Measurements from ENCODE around the gene IGFL1. TPM values are rescaled to one million over a fixed set of nuclear protein-coding genes. Genes with fewer than 3 reads are reported as not detected.
"Not testable (repeated sequence)": the region's sequence is repeated elsewhere in the genome, so short reads cannot be mapped to it uniquely, and the experiment has no call there.

The IGFL1 gene
- total RNA-seq: 10 to 100 TPM in 3 of 4 donors, 1 to 10 TPM in 1; 2.9 to 46.0 (median 22.0) TPM

DNA sequence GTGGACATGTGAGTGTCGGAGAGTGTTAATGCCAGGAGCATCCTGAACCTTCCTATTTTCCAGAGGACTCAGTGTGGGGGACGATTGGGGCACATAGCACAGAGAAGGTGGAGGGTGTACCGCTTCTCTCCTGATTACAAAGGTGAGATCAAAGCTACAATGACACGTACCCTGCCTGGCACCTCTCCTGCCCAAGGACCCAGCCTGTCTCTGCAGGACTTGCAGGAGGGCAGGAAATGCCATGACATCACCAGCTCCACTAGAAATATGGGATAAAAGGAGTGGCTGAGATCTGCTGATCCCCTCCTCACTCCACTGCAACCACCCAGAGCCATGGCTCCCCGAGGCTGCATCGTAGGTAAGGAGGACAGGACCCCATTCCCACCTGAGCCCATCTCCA lies at the start of gene IGFL1:
TSS of gene IGFL1 (plus strand) at position 301 of the 400 bp plus-strand sequence. CDS start at position 334, 33 bp downstream.
- peaks cover 0 to 73% (median 0%) of the 10 kb centered on the region in 4 donors for H3K27me3 ChIP-seq
- H3K36me3 ChIP-seq: no peaks in the 10 kb centered on the region
- WGBS, 2 donors: 59 to 60% methylated on average over 6 of the region's 6 CpGs
- no peak within 1 kb of the TSS for H3K27ac ChIP-seq
- H3K9me3 ChIP-seq: no peaks in the 10 kb centered on the region
- no peak for TF ChIP-seq POLR2A (IDR thresholded peaks at IDR 0.05)
- TF ChIP-seq, protein P1, sequence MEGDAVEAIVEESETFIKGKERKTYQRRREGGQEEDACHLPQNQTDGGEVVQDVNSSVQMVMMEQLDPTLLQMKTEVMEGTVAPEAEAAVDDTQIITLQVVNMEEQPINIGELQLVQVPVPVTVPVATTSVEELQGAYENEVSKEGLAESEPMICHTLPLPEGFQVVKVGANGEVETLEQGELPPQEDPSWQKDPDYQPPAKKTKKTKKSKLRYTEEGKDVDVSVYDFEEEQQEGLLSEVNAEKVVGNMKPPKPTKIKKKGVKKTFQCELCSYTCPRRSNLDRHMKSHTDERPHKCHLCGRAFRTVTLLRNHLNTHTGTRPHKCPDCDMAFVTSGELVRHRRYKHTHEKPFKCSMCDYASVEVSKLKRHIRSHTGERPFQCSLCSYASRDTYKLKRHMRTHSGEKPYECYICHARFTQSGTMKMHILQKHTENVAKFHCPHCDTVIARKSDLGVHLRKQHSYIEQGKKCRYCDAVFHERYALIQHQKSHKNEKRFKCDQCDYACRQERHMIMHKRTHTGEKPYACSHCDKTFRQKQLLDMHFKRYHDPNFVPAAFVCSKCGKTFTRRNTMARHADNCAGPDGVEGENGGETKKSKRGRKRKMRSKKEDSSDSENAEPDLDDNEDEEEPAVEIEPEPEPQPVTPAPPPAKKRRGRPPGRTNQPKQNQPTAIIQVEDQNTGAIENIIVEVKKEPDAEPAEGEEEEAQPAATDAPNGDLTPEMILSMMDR (IDR thresholded peaks at IDR 0.05): no peak
- intact Hi-C loops (cut with DNase I): no loop called here
- DNase-seq: no peak
- H3K4me3 ChIP-seq: no peak within 1 kb of the TSS
- H3K4me1 ChIP-seq: peaks cover 15 to 66% (median 15%) of the 10 kb centered on the region in 3 donors

DNA sequence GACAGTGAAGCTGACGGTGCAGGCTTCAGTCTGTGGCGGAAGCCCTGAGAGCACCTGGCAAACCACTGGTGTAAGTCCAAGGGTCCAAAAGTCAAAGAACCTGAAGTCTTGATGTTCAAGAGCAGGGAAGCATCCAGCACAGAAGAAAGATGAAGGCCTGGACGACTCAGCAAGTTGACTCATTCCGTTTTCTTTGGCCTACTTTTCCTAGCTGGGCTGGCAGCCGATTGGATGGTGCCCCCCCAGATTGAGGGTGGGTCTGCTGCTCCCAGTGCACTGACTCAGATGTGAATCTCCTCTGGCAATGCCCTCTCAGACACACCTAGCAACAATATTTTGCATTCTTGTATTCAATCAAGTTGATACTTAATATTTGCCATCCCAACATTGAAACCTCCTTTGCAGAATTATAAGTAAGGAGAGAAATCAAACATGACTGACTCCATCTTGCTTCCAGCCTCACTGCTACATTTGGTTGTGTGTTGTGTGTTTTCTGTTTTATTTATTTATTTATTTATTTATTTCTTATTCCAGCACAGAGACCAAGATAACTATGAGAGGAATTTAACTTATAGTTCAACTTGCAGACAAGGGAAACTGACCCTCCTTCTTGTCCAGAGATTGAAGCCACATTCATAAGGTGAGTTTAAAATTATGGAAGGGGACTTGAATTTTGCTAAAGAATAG lies 48.7 kb upstream of the IGFL1 start:
- 36 to 41% methylated on average over 5 of the region's 5 CpGs for WGBS, 2 donors
- H3K27me3 ChIP-seq: peaks cover 0 to 10% (median 0%) of the 10 kb centered on the region in 4 donors
- no peaks in the 10 kb centered on the region for H3K36me3 ChIP-seq
- no peak for TF ChIP-seq POLR2A (IDR thresholded peaks at IDR 0.05)
- TF ChIP-seq, protein P1 (IDR thresholded peaks at IDR 0.05): no peak
- H3K4me3 ChIP-seq: no peak overlapping the region
- DNase-seq: no peak
- H3K9me3 ChIP-seq: no peaks in the 10 kb centered on the region
- intact Hi-C loops (cut with DNase I): loop anchor here (10.0 kb wide), 1 partner anchor 84 kb away; no protein-coding TSS in a partner anchor
- no peak overlapping the region for H3K27ac ChIP-seq
- H3K4me1 ChIP-seq: peaks cover 0 to 5% (median 0%) of the 10 kb centered on the region in 3 donors

DNA sequence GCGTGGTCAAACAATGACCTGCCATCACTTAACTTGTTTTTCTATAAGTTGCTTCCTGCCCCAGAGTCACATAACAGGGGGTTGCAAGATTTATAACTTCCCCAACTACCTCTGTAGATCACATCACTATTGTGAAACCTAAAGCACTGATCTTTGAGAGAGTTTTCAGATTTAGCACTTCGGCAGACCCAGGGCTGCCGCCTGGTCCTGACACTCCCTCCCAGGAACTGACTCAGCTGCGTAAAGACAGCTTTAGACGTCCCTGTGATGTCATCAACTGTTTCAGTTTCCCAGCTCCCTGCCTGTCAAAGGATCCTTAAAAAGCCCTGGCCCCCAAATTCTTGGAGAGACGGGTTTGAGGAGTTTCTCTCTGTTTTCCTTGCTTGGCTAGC lies 48.2 kb upstream of the IGFL1 start:
- Histone ChIP-seq H3K4me1 (peaks cover 0 to 5% (median 0%) of the 10 kb centered on the region in 3 donors), H3K27ac (no peak overlapping the region), H3K9me3 (no peaks in the 10 kb centered on the region), H3K36me3 (no peaks in the 10 kb centered on the region), H3K4me3 (no peak overlapping the region), H3K27me3 (peaks cover 0 to 7% (median 0%) of the 10 kb centered on the region in 4 donors)
- no peak for TF ChIP-seq POLR2A (IDR thresholded peaks at IDR 0.05)
- TF ChIP-seq, protein P1 (IDR thresholded peaks at IDR 0.05): no peak
- DNase-seq: no peak
- intact Hi-C loops (cut with DNase I): loop anchor here (10.0 kb wide), 1 partner anchor 83 kb away; no protein-coding TSS in a partner anchor
- 41 to 48% methylated on average over 6 of the region's 6 CpGs for WGBS, 2 donors

DNA sequence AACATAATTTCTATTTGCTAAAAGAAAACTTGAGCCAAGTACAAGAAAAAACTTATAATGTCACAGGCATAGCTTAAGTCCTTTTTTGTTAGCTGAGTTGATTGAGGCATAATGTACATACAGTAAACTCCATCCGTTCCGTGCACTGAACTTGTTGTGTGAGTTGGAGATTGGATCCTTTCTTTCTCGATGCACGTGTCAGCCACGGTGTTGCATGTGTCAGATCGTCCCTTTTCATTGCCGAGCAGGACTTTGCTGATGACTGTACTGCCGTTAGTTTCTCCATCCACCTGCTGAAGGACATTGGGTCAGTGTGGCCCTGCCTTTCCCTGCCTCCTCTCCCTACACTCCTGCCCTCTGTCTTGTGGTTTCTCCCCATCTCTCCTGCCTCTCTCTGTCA lies 47.1 kb upstream of the IGFL1 start:
- WGBS, 2 donors: 69 to 81% methylated on average over 8 of the region's 8 CpGs
- Histone ChIP-seq H3K4me3 (no peak overlapping the region), H3K36me3 (no peaks in the 10 kb centered on the region), H3K9me3 (no peaks in the 10 kb centered on the region), H3K27me3 (peaks cover 0 to 3% (median 0%) of the 10 kb centered on the region in 4 donors), H3K27ac (no peak overlapping the region), H3K4me1 (peaks cover 0 to 5% (median 0%) of the 10 kb centered on the region in 3 donors)
- intact Hi-C loops (cut with DNase I): loop anchor here (10.0 kb wide), 1 partner anchor 82 kb away; no protein-coding TSS in a partner anchor
- no peak for TF ChIP-seq POLR2A (IDR thresholded peaks at IDR 0.05)
- TF ChIP-seq, protein P1 (IDR thresholded peaks at IDR 0.05): no peak
- DNase-seq: no peak

DNA sequence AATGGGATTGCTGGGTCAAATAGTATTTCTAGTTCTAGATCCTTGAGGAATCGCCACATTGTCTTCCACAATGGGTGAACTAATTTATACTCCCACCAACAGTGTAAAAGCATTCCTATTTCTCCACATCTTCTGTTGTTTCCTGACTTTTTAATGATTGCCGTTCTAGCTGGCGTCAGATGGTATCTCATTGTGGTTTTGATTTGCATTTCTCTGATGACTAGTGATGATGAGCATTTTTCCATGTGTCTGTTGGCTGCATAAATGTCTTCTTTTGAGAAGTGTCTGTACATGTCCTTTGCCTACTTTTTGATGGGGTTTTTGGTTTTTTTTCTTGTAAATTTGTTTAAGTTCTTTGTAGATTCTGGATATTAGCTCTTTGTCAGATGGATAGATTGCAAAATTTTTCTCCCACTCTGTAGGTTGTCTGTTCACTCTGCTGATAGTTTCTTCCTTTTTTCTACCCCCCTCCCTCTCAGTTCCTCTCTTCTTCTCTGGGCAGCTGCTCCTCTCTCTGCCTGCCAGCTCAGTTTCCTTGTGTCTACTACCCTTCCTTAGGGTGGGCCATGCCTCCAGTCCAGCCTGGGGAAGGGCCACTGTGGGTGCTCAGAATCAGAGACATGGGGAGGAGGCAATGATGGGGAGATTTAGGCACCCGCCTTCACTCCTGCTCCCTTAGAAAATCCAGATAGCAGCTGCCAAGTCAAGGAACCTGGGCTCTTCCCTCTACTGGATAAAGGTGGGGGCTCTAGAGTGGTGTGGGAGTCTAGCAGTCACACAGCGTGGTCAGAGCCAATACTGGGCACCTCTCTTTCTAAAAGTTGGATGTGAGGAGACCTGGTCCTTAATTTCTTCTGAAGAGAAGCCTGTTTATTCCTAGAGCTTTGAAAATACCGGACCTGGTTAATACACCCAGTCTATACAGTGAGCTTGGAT lies 44.5 kb upstream of the IGFL1 start:
- WGBS, 2 donors: 59 to 67% methylated on average over 6 of the region's 6 CpGs
- H3K36me3 ChIP-seq, H3K27ac ChIP-seq, H3K4me3 ChIP-seq, DNase-seq, H3K4me1 ChIP-seq, H3K9me3 ChIP-seq: not testable (repeated sequence)
- peaks cover 0 to 20% (median 0%) of the 10 kb centered on the region in 4 donors for H3K27me3 ChIP-seq
- intact Hi-C loops (cut with DNase I): loop anchor here (5.0 to 10.0 kb wide), 2 partner anchors 80 to 103 kb away; no protein-coding TSS in a partner anchor

Measured in esophagus squamous epithelium (tissue), 5 donors.